HG03103 (cell line): ENCODE measurements around the gene CMC2.
A peak's percentile ranks its signal among the peaks of the same experiment; 100 is the strongest.

Experiments
- ATAC-seq: cut with Tn5 transposase; IDR thresholded peaks from one replicate; pipeline ENCODE4 v1.9.1; 2021; ENCODE audit warnings: low read depth; ENCODE audit not compliant: unreplicated experiment

The CMC2 gene

DNA sequence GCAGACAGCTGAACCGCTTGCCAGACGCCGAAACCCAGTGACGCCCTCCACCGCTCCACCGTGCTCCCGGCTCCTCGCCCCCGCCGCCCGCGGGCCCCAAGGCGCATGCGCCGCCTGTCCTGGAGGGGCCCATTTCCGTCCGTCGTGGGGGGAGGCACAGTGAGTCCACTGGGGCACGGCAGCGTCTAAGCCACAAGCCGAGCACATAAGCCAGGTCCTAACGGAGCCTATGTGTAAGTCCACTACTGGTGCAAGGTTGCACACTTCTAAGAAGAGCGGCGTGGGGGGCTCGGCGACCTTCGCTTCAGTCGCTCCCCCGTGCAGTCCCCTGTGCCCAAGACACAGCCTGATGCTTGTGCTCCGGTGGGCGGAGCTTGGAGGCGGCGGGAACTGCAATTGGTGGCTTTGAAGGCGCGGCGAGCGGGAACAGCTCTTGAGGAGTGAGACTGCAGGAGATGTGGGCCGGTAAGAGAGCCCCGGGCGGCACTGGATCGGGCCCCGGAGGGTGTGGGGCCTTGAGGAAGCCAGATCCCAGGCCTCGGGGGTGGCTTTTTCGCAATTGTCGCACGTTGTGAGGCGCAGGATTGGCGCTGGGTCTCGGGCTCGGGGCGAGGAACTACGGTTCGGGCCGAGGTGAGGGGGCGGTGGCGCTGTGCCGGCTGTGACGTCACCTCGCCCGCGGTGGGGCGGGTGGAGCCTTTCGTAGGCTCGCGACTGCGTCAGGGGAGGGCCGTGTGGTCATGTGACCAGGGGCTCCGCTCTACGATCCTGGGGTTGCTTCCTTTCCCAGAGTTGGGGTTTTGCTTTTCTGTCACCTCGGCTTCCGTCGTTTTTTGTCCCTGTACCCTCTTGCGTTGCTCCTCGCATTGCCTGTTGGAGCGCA lies at the start of gene CMC2, which contains the start of gene CENPN:
Gene CMC2 (minus strand): TSS at position 73 of the 883 bp plus-strand sequence. CDS start 9,491 bp downstream, outside the sequence.
Gene CENPN (plus strand): TSS at position 402 of the 883 bp plus-strand sequence. CDS start 4,726 bp downstream, outside the sequence.
- ATAC-seq = peak; percentile 72

DNA sequence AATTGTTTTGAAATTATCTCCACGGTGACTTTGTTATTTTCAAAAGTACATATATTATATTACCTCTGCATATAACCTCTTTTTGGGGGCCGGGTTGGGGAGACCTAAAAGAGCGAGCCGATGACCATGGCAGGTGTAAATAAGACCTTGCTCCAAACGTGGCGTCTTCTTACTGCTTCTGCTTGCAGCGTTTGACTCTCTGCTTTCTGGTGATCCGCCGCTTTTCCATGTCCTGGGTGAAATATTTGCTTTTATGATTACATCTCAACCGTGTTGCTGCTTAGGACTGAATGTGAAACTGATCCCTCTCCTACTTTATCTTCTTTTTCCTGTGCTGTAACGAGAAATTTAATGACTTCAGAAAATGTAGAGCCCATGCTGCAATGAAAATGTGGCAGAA lies 47.1 kb upstream of the CMC2 start:
- no peak for ATAC-seq

GRCh38 chr16:81042821-81043220 lies 36.1 kb upstream of the CMC2 start:
- no peak for ATAC-seq

- no peak for ATAC-seq
These were observed 35.0 kb upstream of the CMC2 start for GRCh38 chr16:81041696-81042095.

- no peak for ATAC-seq
These were observed 34.2 kb upstream of the CMC2 start for GRCh38 chr16:81040842-81041241.

DNA sequence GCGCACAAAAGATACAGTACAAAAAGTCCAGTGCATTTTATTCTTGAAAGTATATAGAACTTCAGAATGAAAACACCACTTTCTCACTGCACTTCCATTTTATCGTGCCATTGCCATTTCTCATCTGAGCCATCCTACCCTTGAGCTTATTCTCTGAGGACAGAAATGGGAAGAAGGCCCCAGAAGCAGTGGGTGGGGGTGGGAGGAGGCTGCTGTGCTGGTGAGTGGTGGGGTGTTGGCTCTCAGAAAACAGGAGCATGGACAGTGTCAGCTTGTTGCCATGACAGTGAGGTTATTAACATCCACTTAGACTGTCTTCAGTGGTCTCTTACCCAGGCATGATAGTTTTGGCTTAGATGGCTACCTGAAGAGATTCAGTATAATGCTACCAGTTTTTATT lies 33.4 kb upstream of the CMC2 start:
- no peak for ATAC-seq

DNA sequence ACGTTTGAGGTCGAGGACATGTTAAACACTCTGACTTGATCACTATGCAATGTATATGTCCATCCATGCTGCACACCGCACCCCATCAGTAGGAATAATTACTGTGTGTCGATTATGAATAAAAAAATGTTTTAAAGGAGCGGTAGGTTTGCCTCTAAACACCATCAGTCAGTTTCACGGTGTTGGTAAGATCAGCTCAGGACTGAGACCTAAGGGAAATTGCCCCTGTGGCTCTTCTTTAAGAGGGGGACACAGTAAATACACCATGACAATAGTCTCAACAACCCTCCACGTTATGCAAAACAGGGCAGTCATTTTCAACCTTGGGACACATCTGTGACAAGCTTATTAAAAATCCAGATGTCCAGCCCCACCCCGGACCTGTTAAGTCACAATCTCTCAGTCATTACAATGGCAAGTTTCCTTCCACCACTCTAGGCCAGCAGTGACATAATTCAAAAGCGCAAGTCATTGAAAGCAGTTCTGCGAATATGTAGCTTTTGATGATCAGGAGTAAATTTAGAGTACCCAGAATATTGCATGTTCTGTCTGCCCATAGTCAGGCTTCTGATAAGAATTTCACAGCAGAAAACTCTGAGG lies 30.2 kb upstream of the CMC2 start:
- ATAC-seq = no peak

DNA sequence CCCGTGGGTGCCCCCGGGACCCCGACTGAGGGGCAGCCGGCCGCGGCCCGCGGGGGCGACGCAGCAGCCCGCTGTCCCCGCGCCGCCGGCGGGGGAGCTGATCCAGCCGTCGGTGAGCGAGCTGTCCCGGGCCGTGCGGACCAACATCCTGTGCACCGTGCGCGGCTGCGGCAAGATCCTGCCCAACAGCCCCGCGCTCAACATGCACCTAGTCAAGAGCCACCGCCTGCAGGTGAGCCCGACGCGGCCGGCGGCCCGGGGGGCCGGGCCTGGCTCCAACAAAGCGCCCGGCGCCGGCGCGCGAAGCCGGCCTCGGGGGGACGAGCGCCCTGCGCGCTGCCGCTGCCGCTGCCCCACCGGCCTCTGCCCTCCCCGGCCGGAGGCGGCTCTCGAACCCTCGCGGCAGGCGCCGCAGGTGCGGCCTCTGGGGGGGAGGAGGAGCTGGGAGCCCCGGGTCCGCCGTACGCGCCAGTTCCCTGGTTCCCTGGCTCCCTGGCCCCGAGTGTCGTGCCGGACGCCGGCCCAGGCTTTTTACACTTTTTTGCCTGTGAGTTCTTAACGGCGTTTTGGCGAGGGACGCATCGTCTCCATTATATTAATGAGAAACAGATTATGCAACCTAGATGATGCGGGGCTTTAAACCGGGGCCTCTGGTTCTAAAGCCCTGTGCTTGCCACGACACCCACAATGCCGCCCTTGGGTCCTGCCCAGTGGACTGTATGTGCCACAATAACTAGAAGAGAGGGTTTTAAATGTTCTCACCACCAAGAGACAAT lies 29.5 kb upstream of the CMC2 start:
- peak; percentile 46 for ATAC-seq

DNA sequence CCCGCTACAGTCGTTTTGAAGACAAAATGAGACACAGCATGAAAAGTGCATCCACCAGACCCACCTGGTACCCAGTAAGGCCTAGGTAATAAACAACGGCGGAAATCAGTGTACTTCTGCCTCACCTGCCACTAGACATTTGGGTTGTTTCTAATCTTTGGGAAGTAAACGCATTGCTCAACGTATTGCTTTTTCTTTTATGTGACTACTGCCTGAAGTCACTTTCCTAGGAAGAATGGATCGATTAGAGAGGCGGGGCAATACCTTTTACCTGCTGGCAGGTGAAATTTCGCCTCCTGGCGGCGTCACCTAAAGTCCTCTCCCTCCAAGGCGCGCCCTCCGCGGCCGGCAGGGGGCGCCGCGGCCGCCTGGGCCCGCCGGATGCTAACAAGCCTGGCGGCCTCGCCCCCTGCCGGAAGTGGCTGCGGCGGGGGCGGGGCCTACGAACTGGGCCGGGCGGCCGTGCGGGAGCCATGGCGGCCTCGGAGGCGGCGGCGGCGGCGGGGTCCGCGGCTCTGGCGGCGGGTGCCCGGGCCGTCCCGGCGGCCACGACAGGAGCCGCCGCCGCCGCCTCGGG lies 28.8 kb upstream of the CMC2 start, which contains the start of gene ATMIN:
Gene ATMIN (plus strand): TSS at position 445 of the 577 bp plus-strand sequence. CDS start 29 bp downstream, at position 474.
- peak; percentile 85 for ATAC-seq

GRCh38 chr16:81029930-81030604 lies 23.4 kb upstream of the CMC2 start:
- no peak for ATAC-seq

- no peak for ATAC-seq
These were observed 19.7 kb upstream of the CMC2 start for GRCh38 chr16:81026429-81026828.

- no peak for ATAC-seq
These were observed 11.8 kb upstream of the CMC2 start for GRCh38 chr16:81018496-81018895.

- ATAC-seq = no peak
These were observed 8.0 kb upstream of the CMC2 start for GRCh38 chr16:81014672-81015071.

GRCh38 chr16:81012974-81013373 lies 6.3 kb upstream of the CMC2 start:
- no peak for ATAC-seq

DNA sequence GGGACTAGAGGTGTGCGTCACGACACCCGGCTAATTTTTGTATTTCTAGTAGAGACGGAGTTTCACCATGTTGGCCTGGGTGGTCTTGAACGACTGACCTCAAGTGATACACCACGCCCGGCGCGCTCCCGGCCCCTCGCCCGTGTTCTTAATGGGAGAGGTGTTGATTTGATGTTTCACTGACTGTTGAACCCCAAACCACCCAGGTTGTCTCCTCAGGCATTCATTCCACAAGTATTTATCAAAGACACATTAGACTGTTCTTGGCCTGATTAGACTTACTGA lies 1.8 kb upstream of the CMC2 start:
- ATAC-seq = no peak

- peak; percentile 25 for ATAC-seq
These were observed 373 bp downstream of the CMC2 start for GRCh38 chr16:81006211-81006812.

DNA sequence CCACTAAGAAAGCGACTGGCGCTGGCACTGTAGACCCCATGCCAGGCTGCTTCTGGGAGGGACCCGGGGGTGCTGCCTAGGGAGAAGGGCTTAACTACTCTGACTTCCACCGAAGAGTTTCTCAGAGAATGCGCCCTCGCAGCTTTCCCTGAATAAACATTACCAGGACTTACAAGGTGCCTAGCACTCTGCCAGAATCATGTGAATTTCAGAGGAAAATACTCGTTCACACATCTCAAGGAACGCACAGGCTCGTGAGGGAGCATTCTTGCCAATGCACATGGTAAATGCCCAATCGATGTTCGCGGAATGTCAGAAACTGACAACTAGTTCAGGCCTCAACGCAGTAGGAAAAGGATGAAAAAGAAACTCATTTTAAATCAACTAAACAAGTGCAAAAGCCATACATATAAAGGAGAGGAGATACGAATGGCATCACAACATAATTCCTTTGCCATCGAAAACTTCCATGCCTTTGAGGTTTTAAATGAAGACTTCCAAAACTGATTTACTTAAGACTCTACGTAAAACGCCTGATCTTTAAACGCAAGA lies 999 bp downstream of the CMC2 start:
- ATAC-seq = no peak

DNA sequence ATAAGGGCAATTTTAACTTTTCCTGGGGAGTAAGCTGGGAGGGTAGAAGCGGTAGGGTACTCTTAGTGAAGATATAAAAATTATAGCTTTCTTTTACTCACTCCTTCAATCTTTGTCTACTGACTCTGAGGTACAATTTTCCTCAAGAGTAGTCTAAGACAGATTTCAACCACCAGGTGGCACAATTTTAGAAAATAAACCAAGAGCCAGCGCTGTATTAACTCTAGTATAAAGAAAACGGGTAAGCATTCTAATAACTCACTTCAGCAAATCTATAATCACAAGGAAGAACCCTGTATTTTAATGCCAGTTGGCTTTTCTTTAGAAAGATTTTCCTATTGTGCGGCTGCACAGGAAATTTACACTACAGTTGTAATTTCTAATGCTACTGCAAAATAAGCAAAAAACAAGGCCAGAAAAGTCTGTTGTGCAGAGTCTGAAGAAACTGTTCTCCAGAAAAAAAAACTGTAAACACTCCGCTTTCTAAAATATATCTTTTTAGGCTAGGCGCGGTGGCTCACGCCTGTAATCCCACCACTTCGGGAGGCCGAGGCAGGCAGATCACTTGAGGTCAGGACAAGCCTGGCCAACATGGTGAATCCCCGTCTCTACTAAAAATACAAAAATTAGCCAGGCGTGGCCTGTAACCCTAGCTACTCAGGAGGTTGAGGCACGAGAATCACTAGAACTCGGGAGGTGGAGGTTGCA lies 1.9 kb downstream of the CMC2 start:
- no peak for ATAC-seq
